HEK293T (cell line): ENCODE results near the gene AEBP1.

Source experiments
- CTCF ChIA-PET: fragments of 350-600 bp; formaldehyde crosslinking; extraction: SDS; loops from one replicate; lab custom pipeline; 2021; ENCODE audit warnings: antibody characterized with exemption, inconsistent platforms; lab: Yijun Ruan, JAX
- POLR2A ChIA-PET: fragments of 350-600 bp; formaldehyde crosslinking; extraction: SDS; loops from one replicate; lab custom pipeline; 2020; ENCODE audit warnings: antibody characterized with exemption, inconsistent platforms; lab: Yijun Ruan, JAX
- DNase-seq: peaks from one replicate; pipeline ENCODE4 v3.0.0; 2012; ENCODE audit warnings: mixed read lengths; ENCODE audit errors: extremely low spot score
- ARNT ChIP-seq: fragments of 450-650 bp; IDR thresholded peaks from 2 replicates; pipeline ENCODE4 v1.6.1; 2017; ENCODE audit warnings: mild to moderate bottlenecking
- BHLHE40 ChIP-seq: fragments of 450-650 bp; IDR thresholded peaks from 2 replicates; pipeline ENCODE4 v1.6.1; 2016; ENCODE audit warnings: mild to moderate bottlenecking, moderate library complexity, borderline replicate concordance
- CTBP1 ChIP-seq: fragments of 450-650 bp; IDR thresholded peaks from 2 replicates; pipeline ENCODE4 v1.6.1; 2016; ENCODE audit warnings: borderline replicate concordance
- ELF4 ChIP-seq: fragments of 450-650 bp; IDR thresholded peaks from 2 replicates; pipeline ENCODE4 v1.6.1; 2017; ENCODE audit warnings: antibody characterized with exemption
- FOXA1 ChIP-seq: fragments of 450-650 bp; IDR thresholded peaks from 2 replicates; pipeline ENCODE4 v1.6.1; 2016; ENCODE audit warnings: mild to moderate bottlenecking
- FOXK2 ChIP-seq: fragments of 450-650 bp; IDR thresholded peaks from 2 replicates; pipeline ENCODE4 v1.6.1; 2016; ENCODE audit warnings: mild to moderate bottlenecking
- FOXM1 ChIP-seq: fragments of 450-650 bp; IDR thresholded peaks from 2 replicates; pipeline ENCODE4 v1.6.1; 2017; ENCODE audit warnings: mild to moderate bottlenecking, borderline replicate concordance
- HDGF ChIP-seq: fragments of 450-650 bp; IDR thresholded peaks from 2 replicates; pipeline ENCODE4 v1.6.1; 2017; ENCODE audit warnings: antibody characterized with exemption, borderline replicate concordance
- L3MBTL2 ChIP-seq: fragments of 450-650 bp; conservative IDR thresholded peaks from 2 replicates; pipeline ENCODE4 v1.6.1; 2016; ENCODE audit warnings: mild to moderate bottlenecking
- LEF1 ChIP-seq: fragments of 450-650 bp; IDR thresholded peaks from 2 replicates; pipeline ENCODE4 v1.6.1; 2017; ENCODE audit warnings: mild to moderate bottlenecking, borderline replicate concordance
- NFRKB ChIP-seq: fragments of 450-650 bp; IDR thresholded peaks from 2 replicates; pipeline ENCODE4 v1.6.1; 2016; ENCODE audit warnings: mild to moderate bottlenecking, moderate library complexity
- SP1 ChIP-seq: fragments of 450-650 bp; IDR thresholded peaks from 2 replicates; pipeline ENCODE4 v1.6.1; 2017
- SUZ12 ChIP-seq: fragments of 450-650 bp; IDR thresholded peaks from 2 replicates; pipeline ENCODE4 v1.6.1; 2016; ENCODE audit warnings: mild to moderate bottlenecking
- TARDBP ChIP-seq: fragments of 450-650 bp; IDR thresholded peaks from 2 replicates; pipeline ENCODE4 v1.6.1; 2016
- ZNF384 ChIP-seq: fragments of 450-650 bp; IDR thresholded peaks from 2 replicates; pipeline ENCODE4 v1.6.1; 2016
- TF ChIP-seq, protein P1 (sequence below): fragments of 450-650 bp; IDR thresholded peaks from 2 replicates; pipeline ENCODE4 v1.6.1; 2016

The AEBP1 gene

DNA sequence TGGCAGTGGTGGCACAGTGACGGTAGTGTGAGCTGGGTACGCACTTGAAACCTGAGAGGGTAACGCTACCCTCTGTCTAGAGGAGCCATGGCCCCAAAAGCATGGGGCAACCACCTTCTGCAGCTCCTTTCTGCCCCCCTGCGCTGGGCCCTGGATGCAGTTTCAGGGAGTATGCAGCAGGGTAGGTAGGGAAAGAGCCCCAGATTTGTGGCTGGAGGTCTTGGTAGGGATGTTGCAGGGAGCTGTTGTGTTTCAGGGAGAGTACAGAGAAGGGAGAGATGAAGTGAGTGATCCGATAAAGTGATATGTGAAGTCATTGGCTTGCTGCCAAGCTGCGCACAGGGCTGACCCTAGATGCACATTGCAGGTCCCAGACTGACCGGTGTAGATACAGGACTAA lies 36.1 kb upstream of the AEBP1 start:
- ChIA-PET CTCF (no interaction called here), POLR2A (interaction anchor here (1.6 to 1.7 kb wide), 2 partner anchors 23 to 55 kb away, joined by 5 read pairs; partner anchors contain the start of genes DBNL and POLD2)
- DNase-seq = no peak
- TF ChIP-seq BHLHE40 = no peak
- no peak for TF ChIP-seq SUZ12
- TF ChIP-seq CTBP1 = no peak
- TF ChIP-seq TARDBP = no peak
- no peak for TF ChIP-seq HDGF
- TF ChIP-seq SP1 = no peak
- TF ChIP-seq FOXA1 = no peak
- TF ChIP-seq L3MBTL2 = no peak

DNA sequence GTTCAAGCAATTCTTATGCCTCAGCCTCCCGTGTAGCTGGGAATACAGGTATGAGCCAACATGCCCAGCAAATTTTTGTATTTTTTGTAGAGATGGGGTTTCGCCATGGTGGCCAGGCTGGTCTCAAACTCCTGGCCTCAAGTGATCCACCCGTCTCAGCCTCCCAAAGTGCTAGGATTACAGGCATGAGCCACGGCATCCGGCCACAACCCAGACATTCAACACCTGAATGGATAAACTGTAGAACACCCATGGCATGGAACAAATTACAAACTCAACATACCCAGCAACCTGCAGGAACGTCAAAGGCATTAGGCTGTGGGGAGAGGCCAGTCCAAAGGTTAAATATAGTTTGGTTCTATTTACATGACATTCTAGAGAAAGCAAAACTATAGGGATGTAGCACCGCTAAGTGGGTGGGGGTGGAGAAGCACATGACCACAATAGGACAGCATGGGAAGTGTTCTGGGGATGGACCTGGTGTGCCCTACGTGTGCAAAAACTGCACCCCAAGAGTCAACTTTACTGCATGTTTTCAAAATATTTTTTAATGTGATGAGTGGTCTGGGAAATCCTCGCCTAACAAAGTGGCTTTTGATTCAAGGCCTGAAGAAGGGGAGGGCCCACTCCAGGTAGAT lies 32.3 kb upstream of the AEBP1 start:
- TF ChIP-seq L3MBTL2 (no peak), FOXM1 (no peak), SP1 (no peak), TARDBP (no peak), FOXA1 (no peak), BHLHE40 (no peak), ELF4 (no peak), CTBP1 (no peak), NFRKB (no peak)
- TF ChIP-seq, protein P1, sequence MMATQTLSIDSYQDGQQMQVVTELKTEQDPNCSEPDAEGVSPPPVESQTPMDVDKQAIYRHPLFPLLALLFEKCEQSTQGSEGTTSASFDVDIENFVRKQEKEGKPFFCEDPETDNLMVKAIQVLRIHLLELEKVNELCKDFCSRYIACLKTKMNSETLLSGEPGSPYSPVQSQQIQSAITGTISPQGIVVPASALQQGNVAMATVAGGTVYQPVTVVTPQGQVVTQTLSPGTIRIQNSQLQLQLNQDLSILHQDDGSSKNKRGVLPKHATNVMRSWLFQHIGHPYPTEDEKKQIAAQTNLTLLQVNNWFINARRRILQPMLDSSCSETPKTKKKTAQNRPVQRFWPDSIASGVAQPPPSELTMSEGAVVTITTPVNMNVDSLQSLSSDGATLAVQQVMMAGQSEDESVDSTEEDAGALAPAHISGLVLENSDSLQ = no peak
- DNase-seq = no peak
- POLR2A ChIA-PET = interaction anchor here (0.7 to 1.5 kb wide), 5 partner anchors 9 to 129 kb away, joined by 3 read pairs; partner anchors contain the start of genes DBNL and YKT6
- CTCF ChIA-PET = interaction anchor here (0.7 to 1.0 kb wide), 4 partner anchors 9 to 129 kb away, joined by 3 to 5 read pairs (median 4); partner anchors contain the start of gene YKT6

DNA sequence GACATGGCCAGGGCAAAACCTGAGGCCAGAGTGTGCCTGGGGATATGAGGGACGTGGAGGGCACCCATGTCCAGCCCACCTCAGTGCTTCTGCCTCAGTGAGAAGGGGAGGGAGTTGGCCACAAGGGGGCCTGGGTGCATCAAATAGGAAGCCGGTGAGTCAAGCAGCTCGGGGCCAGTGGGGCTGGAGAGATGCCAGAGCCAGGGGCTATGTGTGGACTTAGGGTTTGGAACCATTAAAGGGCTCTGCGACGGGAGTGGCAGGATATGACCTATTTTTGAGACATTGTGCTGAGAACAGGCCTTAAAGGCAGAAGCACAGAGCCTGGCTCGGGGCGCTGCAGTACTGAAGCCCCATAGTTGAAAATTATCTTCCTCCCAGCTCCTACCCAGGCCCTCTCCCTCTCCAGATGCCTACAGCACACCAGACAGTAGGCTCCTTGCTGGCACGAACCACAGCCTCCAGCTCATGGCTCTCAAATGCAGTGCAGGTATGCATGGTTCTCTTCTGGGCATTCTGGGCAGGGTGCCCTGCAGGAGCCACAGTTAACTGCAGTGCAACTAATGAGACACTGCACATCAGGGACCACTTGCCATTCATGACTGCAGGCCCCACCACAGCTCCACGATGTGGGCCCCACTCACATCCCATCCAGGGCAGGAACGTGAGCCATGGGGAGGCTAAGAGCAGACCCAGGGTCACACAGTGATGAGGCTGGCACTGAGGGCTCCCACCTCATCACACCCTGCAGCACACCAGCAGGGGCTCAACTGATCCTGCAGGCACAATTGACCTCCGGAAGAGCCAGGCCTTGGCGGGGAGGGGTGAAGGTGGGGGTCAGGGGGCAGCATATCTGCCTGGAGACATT lies 31.5 kb upstream of the AEBP1 start:
- peak; percentile 73 for DNase-seq
- POLR2A ChIA-PET = interaction anchor here (0.7 to 1.5 kb wide), 6 partner anchors 10 to 128 kb away, joined by 3 read pairs; partner anchors contain the start of genes DBNL and YKT6
- CTCF ChIA-PET = interaction anchor here (0.5 to 1.0 kb wide), 4 partner anchors 9 to 128 kb away, joined by 3 to 5 read pairs (median 4); partner anchors contain the start of gene YKT6
- TF ChIP-seq FOXA1 (no peak), BHLHE40 (no peak), LEF1 (no peak), ARNT (no peak), ELF4 (no peak), SP1 (no peak), FOXK2 (no peak), FOXM1 (no peak), ZNF384 (no peak), HDGF (no peak), CTBP1 (no peak), NFRKB (no peak), SUZ12 (no peak), TARDBP (no peak), L3MBTL2 (no peak)
- TF ChIP-seq, protein P1 = no peak

DNA sequence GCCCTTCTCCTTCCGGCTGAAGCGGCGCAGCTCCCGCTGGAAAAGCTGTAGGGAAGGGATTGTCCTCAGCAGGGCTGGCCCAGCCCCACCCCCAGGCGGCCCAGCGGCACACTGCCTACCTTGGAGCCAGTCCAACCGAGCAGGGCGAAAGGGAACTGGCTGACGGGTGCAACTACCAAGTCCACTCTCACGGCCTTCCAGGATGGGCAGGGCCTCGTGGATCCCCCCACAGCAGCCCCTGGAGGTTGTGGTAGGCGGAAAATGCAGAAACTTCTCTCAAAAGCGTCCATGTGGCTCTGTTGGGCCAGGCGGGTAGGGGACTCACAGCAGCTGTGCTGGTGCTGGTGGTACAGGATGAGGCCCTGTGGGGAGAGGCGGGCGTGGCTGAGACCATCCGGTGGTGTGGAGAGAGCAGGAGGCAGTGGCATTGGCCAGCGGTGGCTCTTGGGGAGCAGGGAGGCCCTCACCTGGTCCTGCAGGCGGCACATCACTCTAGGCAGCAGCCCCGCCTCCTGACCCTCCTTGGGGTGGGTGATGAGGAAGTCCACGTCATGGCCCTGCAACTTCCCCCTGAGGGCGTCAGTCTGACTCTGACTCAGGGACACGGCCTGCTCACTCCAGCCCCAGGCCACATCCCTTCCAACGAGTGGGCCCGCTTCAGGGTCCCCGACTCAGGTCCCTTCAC lies 30.3 kb upstream of the AEBP1 start:
- ChIA-PET POLR2A (no interaction called here), CTCF (no interaction called here)
- no peak for DNase-seq
- TF ChIP-seq SP1 (no peak), NFRKB (no peak), CTBP1 (no peak), HDGF (no peak), L3MBTL2 (no peak), TARDBP (no peak), FOXK2 (no peak), FOXM1 (no peak), ELF4 (no peak), ARNT (no peak)
- TF ChIP-seq, protein P1 = no peak

DNA sequence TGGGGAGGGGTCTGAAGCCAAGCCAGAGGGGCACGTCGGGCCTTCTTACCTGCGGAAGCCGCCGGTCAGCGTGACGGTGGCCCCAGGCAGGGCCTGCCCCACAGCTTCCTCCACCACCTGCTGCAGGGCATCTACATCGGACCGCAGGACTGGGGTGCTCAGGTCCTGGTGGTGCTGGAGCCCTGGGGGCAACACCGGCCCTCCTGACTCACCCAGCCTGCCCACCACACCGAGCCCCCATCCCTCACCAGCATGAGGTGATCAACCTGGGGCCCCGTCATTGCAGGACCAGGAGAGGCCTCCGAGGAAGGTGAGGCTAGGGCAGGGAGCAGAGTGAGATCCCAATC lies 29.8 kb upstream of the AEBP1 start:
- ChIA-PET POLR2A (interaction anchor here (2.0 kb wide), 1 partner anchor 49 kb away, joined by 5 read pairs; the partner anchor contains the start of gene POLD2), CTCF (no interaction called here)
- no peak for DNase-seq
- TF ChIP-seq, protein P1 = no peak
- TF ChIP-seq SP1 (no peak), ARNT (no peak)
